ENCODE measurements around the gene TLR3. TPM values are rescaled to one million over a fixed set of nuclear protein-coding genes. Genes with fewer than 3 reads are reported as not detected.
"Not testable (repeated sequence)": the region's sequence is repeated elsewhere in the genome, so short reads cannot be mapped to it uniquely, and the experiment has no call there.

Gene TLR3
- total RNA-seq, 3 donors from 2014 or later, result 23.6 to 55.0 (median 51.3) TPM

DNA sequence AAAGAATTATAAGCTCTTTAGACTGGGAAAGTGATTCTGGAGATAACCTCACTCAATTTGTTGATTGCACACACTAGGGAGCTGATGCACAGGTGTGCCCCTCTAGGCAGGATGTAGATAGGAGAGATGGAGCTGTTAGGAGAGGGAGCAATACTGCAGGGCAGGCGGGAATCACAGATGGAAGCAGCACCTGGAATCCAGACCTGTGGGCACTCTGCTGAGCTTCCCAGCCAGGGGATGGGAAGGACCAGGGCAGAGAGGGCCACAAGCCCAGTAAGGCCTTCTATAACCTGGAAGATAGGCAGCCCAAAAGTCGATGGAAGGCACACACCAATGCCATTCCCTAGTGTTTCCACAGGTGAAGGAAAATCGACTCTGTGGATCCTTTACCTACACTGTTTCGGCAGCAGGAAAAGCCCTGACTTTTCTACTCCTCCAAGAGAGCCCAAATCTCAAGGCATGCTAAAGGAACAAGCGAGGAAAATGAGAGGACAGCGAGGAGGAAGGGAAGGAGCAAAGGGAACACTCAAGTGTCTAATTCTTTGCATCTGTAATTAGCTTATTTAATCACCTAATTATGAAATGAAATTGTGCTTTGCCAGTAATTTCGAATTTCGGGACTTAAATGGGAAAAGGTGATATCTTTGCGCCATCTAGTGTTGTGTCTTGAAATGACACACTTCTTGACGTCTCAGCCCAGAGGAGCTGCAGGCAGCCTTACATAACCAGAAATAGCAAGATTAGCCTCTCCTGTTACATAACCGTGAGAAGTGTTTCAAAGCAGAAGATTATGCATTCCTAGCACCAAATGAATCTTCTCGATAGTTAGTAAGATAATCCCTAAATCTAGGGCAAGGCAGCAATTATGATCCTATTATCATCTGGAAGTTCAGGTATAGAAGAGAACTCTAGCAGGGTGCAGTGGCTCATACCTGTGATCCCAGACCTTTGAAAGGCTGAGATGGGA is 31.0 kb upstream of the TLR3 start:
- peak; percentile 40 for TF ChIP-seq CTCF (IDR thresholded peaks at IDR 0.05)
- no peaks in the 10 kb centered on the region for H3K4me1 ChIP-seq (ENCODE audit: low read depth)
- H3K9me3 ChIP-seq, result no peaks in the 10 kb centered on the region
- DNase-seq, result peak in 1 of 3 donors; percentile 82
- no peaks in the 10 kb centered on the region for H3K36me3 ChIP-seq (ENCODE audit: low read depth)
- intact Hi-C loops (cut with DNase I, micrococcal nuclease), result no loop called here
- H3K4me3 ChIP-seq, result no peak overlapping the region
- ATAC-seq, result peak; percentile 85

- DNase-seq, result no peak
- Histone ChIP-seq H3K36me3 (ENCODE audit: low read depth) (no peaks in the 10 kb centered on the region), H3K4me1 (ENCODE audit: low read depth) (no peaks in the 10 kb centered on the region), H3K9me3 (no peaks in the 10 kb centered on the region), H3K4me3 (no peak overlapping the region)
- TF ChIP-seq CTCF (IDR thresholded peaks at IDR 0.05), result no peak
- intact Hi-C loops (cut with DNase I, micrococcal nuclease), result no loop called here
- no peak for ATAC-seq
Measured at GRCh38 chr4:186039697-186040096, 29.3 kb upstream of the TLR3 start.

DNA sequence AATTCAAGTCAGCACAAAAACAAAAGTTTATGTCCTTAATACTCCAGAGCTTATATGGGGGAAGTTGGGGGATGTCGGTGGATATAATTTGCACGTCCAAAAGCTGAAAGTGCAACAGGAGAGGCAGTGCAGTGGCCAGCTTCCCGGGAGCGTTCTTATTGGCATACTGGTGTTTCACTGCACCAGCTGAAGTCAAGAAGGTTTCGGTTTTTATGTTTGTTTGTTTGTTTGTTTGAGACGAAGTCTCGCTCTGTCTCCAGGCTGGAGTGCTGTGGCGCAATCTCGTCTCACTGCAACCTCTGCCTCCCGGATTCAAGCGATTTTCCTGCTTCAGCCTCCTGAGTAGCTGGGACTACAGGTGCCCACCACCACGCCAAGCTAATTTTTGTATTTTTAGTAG is 28.6 kb upstream of the TLR3 start:
- DNase-seq (no peak), ATAC-seq (no peak)
- no peak for TF ChIP-seq CTCF (IDR thresholded peaks at IDR 0.05)
- no peaks in the 10 kb centered on the region for H3K4me1 ChIP-seq (ENCODE audit: low read depth)
- intact Hi-C loops (cut with DNase I, micrococcal nuclease), result no loop called here
- H3K4me3 ChIP-seq, result no peak overlapping the region
- H3K36me3 ChIP-seq (ENCODE audit: low read depth), result no peaks in the 10 kb centered on the region
- no peaks in the 10 kb centered on the region for H3K9me3 ChIP-seq

- H3K4me1 ChIP-seq (ENCODE audit: low read depth); H3K4me3 ChIP-seq; intact Hi-C loops (cut with DNase I, micrococcal nuclease); H3K9me3 ChIP-seq; DNase-seq; H3K36me3 ChIP-seq (ENCODE audit: low read depth); ATAC-seq: not testable (repeated sequence)
Measured at GRCh38 chr4:186047501-186047900, 21.5 kb upstream of the TLR3 start.

DNA sequence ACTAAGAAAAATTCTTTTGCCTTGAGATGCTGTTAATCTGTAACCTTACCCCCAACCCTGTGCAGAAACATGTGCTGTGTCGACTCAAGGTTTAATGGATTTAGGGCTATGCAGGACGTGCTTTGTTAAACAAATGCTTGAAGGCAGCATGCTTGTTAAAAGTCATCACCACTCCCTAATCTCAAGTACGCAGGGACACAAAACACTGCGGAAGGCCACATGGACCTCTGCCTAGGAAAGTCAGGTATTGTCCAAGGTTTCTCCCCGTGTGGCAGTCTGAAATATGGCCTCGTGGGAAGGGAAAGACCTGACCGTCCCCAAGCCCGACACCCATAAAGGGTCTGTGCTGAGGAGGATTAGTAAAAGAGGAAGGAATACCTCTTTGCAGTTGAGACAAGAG is 18.8 kb upstream of the TLR3 start:
- ATAC-seq; H3K9me3 ChIP-seq; intact Hi-C loops (cut with DNase I, micrococcal nuclease); H3K36me3 ChIP-seq (ENCODE audit: low read depth); DNase-seq; H3K4me1 ChIP-seq (ENCODE audit: low read depth); H3K4me3 ChIP-seq: not testable (repeated sequence)

DNA sequence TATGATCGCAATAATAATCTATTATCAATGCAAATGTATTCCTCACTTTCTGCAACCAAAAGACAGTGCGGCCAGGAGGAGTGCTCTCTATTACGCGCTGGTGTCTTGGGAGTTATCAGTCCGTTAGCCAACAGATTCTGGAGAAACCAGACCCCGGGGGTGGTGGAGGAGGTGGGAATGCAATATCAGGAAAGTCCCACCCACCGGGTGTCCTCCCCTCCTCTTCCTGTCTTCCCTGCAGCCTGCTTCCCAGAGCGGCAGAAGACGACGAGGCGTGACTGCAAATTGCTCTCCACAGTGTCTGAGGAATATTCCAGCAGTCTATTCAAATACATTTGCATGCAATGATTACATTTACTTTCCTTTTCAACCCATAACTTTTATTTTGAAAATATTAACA is 17.9 kb upstream of the TLR3 start:
- no peaks in the 10 kb centered on the region for H3K36me3 ChIP-seq (ENCODE audit: low read depth)
- TF ChIP-seq CTCF (IDR thresholded peaks at IDR 0.05), result no peak
- intact Hi-C loops (cut with DNase I, micrococcal nuclease), result no loop called here
- DNase-seq (no peak), ATAC-seq (no peak)
- H3K4me1 ChIP-seq (ENCODE audit: low read depth), result no peaks in the 10 kb centered on the region
- H3K9me3 ChIP-seq, result no peaks in the 10 kb centered on the region
- no peak overlapping the region for H3K4me3 ChIP-seq
